HG03521 (cell line): Measurements from ENCODE around the gene PRH2.

Experiments
- ATAC-seq: cut with Tn5 transposase; IDR thresholded peaks from one replicate; pipeline ENCODE4 v1.9.1; 2021; ENCODE audit warnings: mild to moderate bottlenecking, moderate library complexity; ENCODE audit not compliant: unreplicated experiment

The PRH2 gene

GRCh38 chr12:10959804-10960203 is 30.8 kb downstream of the PRH2 start:
- no peak for ATAC-seq

GRCh38 chr12:10960211-10960610 is 31.2 kb downstream of the PRH2 start:
- ATAC-seq = no peak

GRCh38 chr12:10965476-10965875 is 36.4 kb downstream of the PRH2 start:
- no peak for ATAC-seq

GRCh38 chr12:10966314-10966713 is 37.3 kb downstream of the PRH2 start:
- ATAC-seq = no peak

- no peak for ATAC-seq
Observed at GRCh38 chr12:10967409-10967808, 38.4 kb downstream of the PRH2 start.

GRCh38 chr12:10968765-10969456 is 39.9 kb downstream of the PRH2 start:
- ATAC-seq = no peak

GRCh38 chr12:10974965-10975364 is 45.9 kb downstream of the PRH2 start:
- ATAC-seq = no peak

GRCh38 chr12:10982244-10982643 is 53.2 kb downstream of the PRH2 start:
- no peak for ATAC-seq
